WTC11 (cell line): ENCODE data around the gene VEZF1. TPM values are rescaled to one million over a fixed set of nuclear protein-coding genes. Genes with fewer than 3 reads are reported as not detected.

Experiments
- ATAC-seq: fragments of 200-7000 bp; cut with Tn5 transposase; 2 replicates; pipeline ENCODE4 v1.10.0; 2021; ENCODE audit warnings: mild to moderate bottlenecking, moderate library complexity
- CTCF ChIA-PET: fragments of 300-600 bp; sonication (Branson Sonifier 250); formaldehyde crosslinking; loops from one replicate; lab custom pipeline; 2021; ENCODE audit warnings: antibody characterized with exemption; lab: Charles Lee
- POLR2A ChIA-PET: fragments of 350-600 bp; sonication (Branson Sonifier 250); formaldehyde crosslinking; loops from one replicate; lab custom pipeline; 2021; ENCODE audit warnings: antibody characterized with exemption; lab: Charles Lee
- DNase-seq: peaks from one replicate; pipeline ENCODE4 v3.0.0; 2021; ENCODE audit warnings: low spot score
- H3K27ac Mint-ChIP-seq: 2 replicates; pipeline ENCODE4 v1.8.0; 2021; ENCODE audit warnings: mixed read lengths
- H3K27me3 Mint-ChIP-seq: 2 replicates; pipeline ENCODE4 v1.8.0; 2021; ENCODE audit warnings: low read depth, mild to moderate bottlenecking, moderate library complexity, mixed read lengths
- H3K36me3 Mint-ChIP-seq: 2 replicates; pipeline ENCODE4 v1.8.0; 2021; ENCODE audit warnings: mixed read lengths
- H3K4me1 Mint-ChIP-seq: 2 replicates; pipeline ENCODE4 v1.8.0; 2022; ENCODE audit warnings: mixed read lengths
- H3K4me3 Mint-ChIP-seq: 2 replicates; pipeline ENCODE4 v1.8.0; 2021; ENCODE audit warnings: mild to moderate bottlenecking, moderate library complexity, mixed read lengths
- H3K9me3 Mint-ChIP-seq: 2 replicates; pipeline ENCODE4 v1.8.0; 2021; ENCODE audit warnings: mixed read lengths
- ATF6 ChIP-seq: sonication (generic); formaldehyde crosslinking; IDR thresholded peaks from 2 replicates; pipeline ENCODE4 v1.8.1; 2023; ENCODE audit warnings: mild to moderate bottlenecking, missing genetic modification reagents
- CREM ChIP-seq: sonication (generic); formaldehyde crosslinking; IDR thresholded peaks from 2 replicates; pipeline ENCODE4 v1.8.1; 2022; ENCODE audit warnings: mild to moderate bottlenecking, missing genetic modification reagents, moderate library complexity
- FOXP1 ChIP-seq: sonication (generic); formaldehyde crosslinking; IDR thresholded peaks from 2 replicates; pipeline ENCODE4 v1.8.0; 2022; ENCODE audit warnings: missing genetic modification reagents, mild to moderate bottlenecking, moderate library complexity, borderline replicate concordance
- GTF2I ChIP-seq: fragments of 250-450 bp; sonication (Bioruptor Pico); conservative IDR thresholded peaks from 2 replicates; pipeline ENCODE4 v1.4.0; 2021; ENCODE audit warnings: mild to moderate bottlenecking
- HMGXB4 ChIP-seq: sonication (generic); formaldehyde crosslinking; IDR thresholded peaks from 2 replicates; pipeline ENCODE4 v1.8.1; 2023; ENCODE audit warnings: mild to moderate bottlenecking, moderate library complexity, missing genetic modification reagents
- KAT7 ChIP-seq: sonication (generic); formaldehyde crosslinking; IDR thresholded peaks from 2 replicates; pipeline ENCODE4 v1.8.1; 2023; ENCODE audit warnings: missing genetic modification reagents, mild to moderate bottlenecking, borderline replicate concordance
- NR2C2 ChIP-seq: sonication (generic); formaldehyde crosslinking; IDR thresholded peaks from 2 replicates; pipeline ENCODE4 v1.8.0; 2022; ENCODE audit warnings: mild to moderate bottlenecking, missing genetic modification reagents
- NR3C1 ChIP-seq: sonication (generic); formaldehyde crosslinking; conservative IDR thresholded peaks from 2 replicates; pipeline ENCODE4 v1.8.1; 2023; ENCODE audit warnings: low read depth, mild to moderate bottlenecking, missing genetic modification reagents
- PRDM15 ChIP-seq: sonication (generic); formaldehyde crosslinking; IDR thresholded peaks from 2 replicates; pipeline ENCODE4 v1.8.0; 2022; ENCODE audit warnings: missing genetic modification reagents
- RORB ChIP-seq: fragments of 250-450 bp; sonication (Bioruptor Pico); IDR thresholded peaks from 2 replicates; pipeline ENCODE4 v1.9.0; 2021; ENCODE audit warnings: mild to moderate bottlenecking
- SMAD4 ChIP-seq: sonication (generic); formaldehyde crosslinking; IDR thresholded peaks from 2 replicates; pipeline ENCODE4 v1.8.0; 2022; ENCODE audit warnings: mild to moderate bottlenecking, missing genetic modification reagents
- SOX15 ChIP-seq: fragments of 250-450 bp; sonication (Bioruptor Pico); IDR thresholded peaks from 2 replicates; pipeline ENCODE4 v1.9.0; 2021; ENCODE audit warnings: mild to moderate bottlenecking
- ZBTB21 ChIP-seq: sonication (generic); formaldehyde crosslinking; IDR thresholded peaks from 2 replicates; pipeline ENCODE4 v1.8.1; 2023; ENCODE audit warnings: mild to moderate bottlenecking, missing genetic modification reagents, borderline replicate concordance
- ZNF219 ChIP-seq: sonication (generic); formaldehyde crosslinking; IDR thresholded peaks from 2 replicates; pipeline ENCODE4 v1.8.0; 2023; ENCODE audit warnings: missing genetic modification reagents, mild to moderate bottlenecking, borderline replicate concordance
- ZNF232 ChIP-seq: sonication (generic); formaldehyde crosslinking; IDR thresholded peaks from 2 replicates; pipeline ENCODE4 v1.8.0; 2022; ENCODE audit warnings: mild to moderate bottlenecking, missing genetic modification reagents
- ZNF281 ChIP-seq: sonication (generic); formaldehyde crosslinking; IDR thresholded peaks from 2 replicates; pipeline ENCODE4 v1.8.0; 2023; ENCODE audit warnings: mild to moderate bottlenecking, missing genetic modification reagents
- total RNA-seq: library from RNA; stranded (reverse); gene quantifications from 3 replicates; pipeline ENCODE4 v1.2.3, GENCODE V29; 2021
- TF ChIP-seq, protein P1 (sequence below): sonication (generic); formaldehyde crosslinking; IDR thresholded peaks from 2 replicates; pipeline ENCODE4 v1.8.0; 2023; ENCODE audit warnings: missing genetic modification reagents
- TF ChIP-seq, protein P2 (sequence below): sonication (generic); formaldehyde crosslinking; conservative IDR thresholded peaks from 2 replicates; pipeline ENCODE4 v1.8.1; 2023; ENCODE audit warnings: mild to moderate bottlenecking, low read depth, missing genetic modification reagents, moderate library complexity

The VEZF1 gene
- total RNA-seq, 1 experiment from 2014 or later: 43.3 TPM

GRCh38 chr17:57983446-57983845, 4.6 kb downstream of the VEZF1 start (continued):
- TF ChIP-seq RORB (CRISPR knock-in tag): no peak
- TF ChIP-seq KAT7: no peak
- no peak for TF ChIP-seq ZNF219 (CRISPR knock-in tag)
- TF ChIP-seq NR2C2 (CRISPR knock-in tag): no peak
- TF ChIP-seq HMGXB4 (CRISPR knock-in tag): no peak
- TF ChIP-seq, protein P1, sequence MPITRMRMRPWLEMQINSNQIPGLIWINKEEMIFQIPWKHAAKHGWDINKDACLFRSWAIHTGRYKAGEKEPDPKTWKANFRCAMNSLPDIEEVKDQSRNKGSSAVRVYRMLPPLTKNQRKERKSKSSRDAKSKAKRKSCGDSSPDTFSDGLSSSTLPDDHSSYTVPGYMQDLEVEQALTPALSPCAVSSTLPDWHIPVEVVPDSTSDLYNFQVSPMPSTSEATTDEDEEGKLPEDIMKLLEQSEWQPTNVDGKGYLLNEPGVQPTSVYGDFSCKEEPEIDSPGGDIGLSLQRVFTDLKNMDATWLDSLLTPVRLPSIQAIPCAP (CRISPR knock-in tag): no peak
- TF ChIP-seq NR3C1 (CRISPR knock-in tag): no peak

- Mint-ChIP-seq H3K27me3 (no peaks in the 10 kb centered on the region), H3K27ac (no peak overlapping the region), H3K36me3 (peaks cover 40% of the 10 kb centered on the region)
- ChIA-PET POLR2A (no interaction called here), CTCF (interaction anchor here (0.5 to 1.5 kb wide), 6 partner anchors 17 to 149 kb away, joined by 3 to 5 read pairs (median 4); partner anchors contain the start of gene CUEDC1)
- no peak for DNase-seq
- TF ChIP-seq ATF6 (CRISPR knock-in tag) (no peak), FOXP1 (CRISPR knock-in tag) (no peak), ZNF232 (CRISPR knock-in tag) (no peak), RORB (CRISPR knock-in tag) (no peak), ZBTB21 (no peak), SOX15 (CRISPR knock-in tag) (no peak), SMAD4 (CRISPR knock-in tag) (no peak)
- TF ChIP-seq, protein P2, sequence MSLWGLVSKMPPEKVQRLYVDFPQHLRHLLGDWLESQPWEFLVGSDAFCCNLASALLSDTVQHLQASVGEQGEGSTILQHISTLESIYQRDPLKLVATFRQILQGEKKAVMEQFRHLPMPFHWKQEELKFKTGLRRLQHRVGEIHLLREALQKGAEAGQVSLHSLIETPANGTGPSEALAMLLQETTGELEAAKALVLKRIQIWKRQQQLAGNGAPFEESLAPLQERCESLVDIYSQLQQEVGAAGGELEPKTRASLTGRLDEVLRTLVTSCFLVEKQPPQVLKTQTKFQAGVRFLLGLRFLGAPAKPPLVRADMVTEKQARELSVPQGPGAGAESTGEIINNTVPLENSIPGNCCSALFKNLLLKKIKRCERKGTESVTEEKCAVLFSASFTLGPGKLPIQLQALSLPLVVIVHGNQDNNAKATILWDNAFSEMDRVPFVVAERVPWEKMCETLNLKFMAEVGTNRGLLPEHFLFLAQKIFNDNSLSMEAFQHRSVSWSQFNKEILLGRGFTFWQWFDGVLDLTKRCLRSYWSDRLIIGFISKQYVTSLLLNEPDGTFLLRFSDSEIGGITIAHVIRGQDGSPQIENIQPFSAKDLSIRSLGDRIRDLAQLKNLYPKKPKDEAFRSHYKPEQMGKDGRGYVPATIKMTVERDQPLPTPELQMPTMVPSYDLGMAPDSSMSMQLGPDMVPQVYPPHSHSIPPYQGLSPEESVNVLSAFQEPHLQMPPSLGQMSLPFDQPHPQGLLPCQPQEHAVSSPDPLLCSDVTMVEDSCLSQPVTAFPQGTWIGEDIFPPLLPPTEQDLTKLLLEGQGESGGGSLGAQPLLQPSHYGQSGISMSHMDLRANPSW: no peak
- TF ChIP-seq, all 79 proteins: peak for 0
- Mint-ChIP-seq H3K9me3 (no peaks in the 10 kb centered on the region), H3K4me3 (no peak overlapping the region), H3K4me1 (peaks cover 37% of the 10 kb centered on the region)
- no peak for ATAC-seq
Measured at GRCh38 chr17:57982452-57983170, 5.4 kb downstream of the VEZF1 start.

DNA sequence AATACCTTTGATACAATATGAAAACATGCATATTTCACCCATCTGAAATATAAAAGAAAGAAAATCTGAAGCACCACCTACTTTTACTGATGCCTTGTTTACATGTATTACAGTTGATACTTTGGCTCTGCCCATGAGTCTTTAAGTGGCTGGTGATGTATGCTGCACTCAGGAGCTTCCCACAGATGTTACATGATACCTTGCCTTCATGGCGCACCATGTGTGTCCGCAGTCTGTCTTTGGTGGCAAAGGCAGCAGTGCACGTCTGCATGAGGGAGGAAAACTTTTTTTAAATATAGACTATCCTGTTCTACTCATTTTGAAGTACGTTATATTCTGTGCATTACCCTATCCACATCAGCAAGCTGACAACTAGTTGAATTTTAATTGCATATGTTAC, 7.5 kb downstream of the VEZF1 start:
- no peak for DNase-seq
- H3K36me3 Mint-ChIP-seq: peaks cover 57% of the 10 kb centered on the region
- H3K4me1 Mint-ChIP-seq: peaks cover 24% of the 10 kb centered on the region
- ATAC-seq: no peak
- POLR2A ChIA-PET: no interaction called here
- H3K27ac Mint-ChIP-seq: no peak overlapping the region
- H3K27me3 Mint-ChIP-seq: no peaks in the 10 kb centered on the region
- no peak overlapping the region for H3K4me3 Mint-ChIP-seq
- CTCF ChIA-PET: interaction anchor here (1.2 kb wide), 1 partner anchor 19 kb away, joined by 4 read pairs; no protein-coding TSS in a partner anchor
- no peaks in the 10 kb centered on the region for H3K9me3 Mint-ChIP-seq
- TF ChIP-seq CREM (CRISPR knock-in tag) (no peak), NR3C1 (CRISPR knock-in tag) (no peak), ZNF281 (CRISPR knock-in tag) (no peak), GTF2I (no peak), PRDM15 (CRISPR knock-in tag) (no peak), KAT7 (no peak), ZNF232 (CRISPR knock-in tag) (no peak)
